Stimulated activated CD4-positive, alpha-beta T cell treated with anti-CD3 and anti-CD28 coated beads, Interleukin-15, amount 100 ng/mL, for 1 hour (primary cell): ENCODE measurements around the gene FARP1.
"Not testable (repeated sequence)": the region's sequence is repeated elsewhere in the genome, so short reads cannot be mapped to it uniquely, and the experiment has no call there.

Experiments used
- DNase-seq, 2 donors: peaks; one replicate each; pipeline ENCODE4 v3.0.0-alpha.2; 2020; ENCODE audit warnings: low read depth in 1 of 2, low spot score in 1 of 2

FARP1 gene

DNA sequence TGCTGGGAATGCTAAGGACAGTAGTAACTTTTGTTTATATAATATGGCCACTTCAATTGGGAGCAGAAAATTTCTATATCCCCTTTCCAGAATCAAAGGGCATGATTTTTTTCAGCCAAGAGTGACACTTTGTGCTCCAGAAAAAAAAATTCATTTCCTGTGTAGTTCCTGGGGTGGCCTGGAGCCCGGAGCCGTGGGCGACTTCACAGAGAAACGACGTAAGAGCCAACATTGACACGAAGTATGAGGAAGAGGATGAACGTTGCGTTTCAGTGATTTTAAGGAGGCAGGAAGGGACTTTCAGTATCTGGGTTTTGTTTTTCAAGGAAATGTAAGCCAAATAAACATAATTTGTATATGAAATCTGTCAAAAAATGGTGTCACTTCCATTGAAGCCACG lies 246.4 kb downstream of the FARP1 start:
- DNase-seq, result no peak

- DNase-seq, result no peak
These were observed 247.3 kb downstream of the FARP1 start for GRCh38 chr13:98390086-98390715.

DNA sequence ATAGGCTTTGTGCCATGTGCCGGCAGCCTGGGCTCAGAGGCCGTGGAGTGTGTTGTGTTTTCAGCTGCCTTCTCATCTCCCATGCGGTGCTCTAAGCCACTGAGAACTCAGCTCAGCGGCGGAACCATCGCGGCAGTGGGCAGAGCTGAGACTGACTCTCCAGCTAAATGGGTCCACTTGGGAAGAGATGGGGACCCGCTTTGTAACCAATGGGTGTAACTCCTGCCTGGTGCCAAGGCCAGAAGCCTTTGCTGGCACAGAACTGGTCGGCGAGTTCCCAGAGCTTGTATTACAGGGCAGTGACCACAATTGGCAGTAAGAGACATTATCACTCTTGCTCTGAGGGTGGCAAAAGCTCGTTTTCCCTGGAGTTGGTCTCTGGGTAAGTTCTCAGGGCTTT lies 251.0 kb downstream of the FARP1 start:
- no peak for DNase-seq

DNA sequence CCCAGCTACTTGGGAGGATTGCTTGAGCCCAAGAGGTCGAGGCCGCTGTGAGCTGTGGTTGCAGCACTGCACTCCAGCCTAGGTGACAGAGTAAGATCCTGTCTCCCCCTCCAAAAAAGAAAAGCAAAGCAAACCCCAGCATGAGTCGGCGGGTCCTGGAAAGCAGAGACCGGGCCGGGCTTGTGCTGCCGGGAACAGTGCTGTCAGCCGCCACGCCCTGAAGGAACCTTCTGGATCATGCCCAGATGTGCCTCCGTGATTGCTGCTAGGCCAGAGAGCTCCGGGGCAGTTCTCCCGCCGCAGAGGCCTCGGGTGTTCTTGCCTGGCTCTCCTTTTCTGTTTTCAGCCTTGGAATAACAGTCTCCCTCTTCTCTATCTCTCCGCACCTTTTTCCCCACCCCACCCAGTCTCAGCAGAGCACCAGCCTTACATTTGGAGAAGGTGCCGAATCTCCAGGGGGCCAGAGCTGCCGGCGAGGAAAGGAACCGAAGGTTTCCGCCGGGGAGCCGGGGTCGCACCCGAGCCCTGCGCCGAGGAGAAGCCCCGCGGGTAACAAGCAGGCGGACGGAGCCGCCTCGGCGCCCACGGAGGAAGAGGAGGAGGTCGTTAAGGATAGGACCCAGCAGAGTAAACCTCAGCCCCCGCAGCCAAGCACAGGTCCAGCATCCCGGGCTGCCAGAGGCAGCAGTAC lies 252.1 kb downstream of the FARP1 start:
- no peak for DNase-seq

- no peak for DNase-seq
These were observed 253.3 kb downstream of the FARP1 start for GRCh38 chr13:98396071-98396710.

DNA sequence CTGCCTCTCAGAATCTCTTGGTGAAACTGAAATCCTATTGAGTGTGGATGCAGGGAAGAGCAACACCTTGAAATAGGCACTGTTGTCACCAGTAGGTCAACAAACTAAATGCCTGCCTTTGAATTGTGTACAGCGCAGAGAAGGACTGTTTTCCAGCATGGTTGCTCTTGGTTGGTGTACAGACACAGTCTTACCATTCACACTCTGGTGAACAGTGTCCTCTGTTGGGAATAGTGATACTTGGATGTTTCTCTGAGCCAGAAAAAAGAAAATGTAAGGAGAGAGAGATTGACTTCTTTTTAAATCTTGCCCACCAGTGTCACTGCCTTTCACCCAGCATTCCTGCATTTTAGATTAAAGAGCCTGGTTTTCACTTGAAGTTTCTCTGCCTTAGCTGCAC lies 254.3 kb downstream of the FARP1 start:
- no peak for DNase-seq

- no peak for DNase-seq
These were observed 255.0 kb downstream of the FARP1 start for GRCh38 chr13:98397861-98398260.

- DNase-seq, result no peak
These were observed 255.7 kb downstream of the FARP1 start for GRCh38 chr13:98398581-98398980.

DNA sequence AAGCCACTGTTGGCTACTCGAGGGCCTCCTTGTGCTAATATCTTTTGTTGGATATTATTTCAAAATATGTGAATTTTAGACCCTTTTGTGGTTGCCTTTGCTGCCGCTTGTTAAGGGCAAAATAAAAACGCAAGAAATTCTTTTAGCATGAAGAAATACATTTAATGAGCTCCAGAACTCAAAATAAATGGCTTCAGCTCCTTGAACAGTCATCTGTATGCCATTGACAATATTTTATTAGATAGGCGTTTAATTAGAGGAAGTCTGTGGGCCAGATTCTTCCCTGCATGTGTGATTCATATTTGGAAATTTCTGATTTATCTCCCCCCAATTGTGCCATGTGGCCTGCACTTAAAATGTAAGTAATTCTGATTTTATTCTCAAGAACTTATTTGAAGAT lies 256.9 kb downstream of the FARP1 start:
- DNase-seq, result no peak

- DNase-seq, result no peak
These were observed 259.0 kb downstream of the FARP1 start for GRCh38 chr13:98401934-98402333.

DNA sequence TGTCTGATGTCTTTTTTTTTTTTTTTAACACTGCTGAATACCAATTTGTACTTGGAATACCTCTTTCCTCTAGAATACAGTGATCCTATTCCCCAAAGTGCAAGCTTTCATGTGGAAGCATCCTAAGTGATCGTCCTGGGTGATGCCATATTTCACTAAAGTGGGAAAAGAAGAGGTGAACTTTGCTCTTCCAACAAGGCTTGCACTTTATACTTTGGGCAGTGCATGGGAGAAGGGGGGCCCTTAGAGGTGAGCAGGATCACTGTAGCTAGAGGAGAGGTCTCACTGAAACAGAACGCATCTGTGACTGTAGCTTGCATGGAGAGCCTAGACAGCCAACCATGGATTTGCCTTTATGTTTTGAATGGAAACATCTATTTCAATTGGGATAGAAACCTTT lies 260.2 kb downstream of the FARP1 start:
- no peak for DNase-seq

DNA sequence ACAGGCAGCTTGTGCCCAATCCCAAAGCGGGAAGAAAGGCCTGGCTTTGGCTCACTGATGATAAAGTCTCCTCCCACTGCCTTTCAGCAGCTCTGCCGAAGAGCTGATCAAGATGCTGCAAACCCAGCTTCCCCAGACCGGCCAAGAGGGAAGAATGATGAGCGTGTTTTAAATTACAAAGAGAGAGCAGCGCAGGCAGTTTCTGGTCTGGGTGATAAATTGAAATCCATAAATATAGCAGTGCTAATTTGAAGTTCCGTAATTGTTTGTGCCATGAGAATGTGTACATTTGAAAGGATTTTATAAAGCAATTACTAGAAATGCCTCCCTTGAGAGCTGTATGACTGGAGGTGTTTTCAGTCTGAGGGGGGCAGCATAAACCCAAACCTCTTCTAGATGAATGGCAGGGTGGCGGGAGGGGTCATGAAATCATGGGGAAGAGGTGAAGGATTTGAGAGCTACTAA lies 262.2 kb downstream of the FARP1 start:
- DNase-seq, result no peak

DNA sequence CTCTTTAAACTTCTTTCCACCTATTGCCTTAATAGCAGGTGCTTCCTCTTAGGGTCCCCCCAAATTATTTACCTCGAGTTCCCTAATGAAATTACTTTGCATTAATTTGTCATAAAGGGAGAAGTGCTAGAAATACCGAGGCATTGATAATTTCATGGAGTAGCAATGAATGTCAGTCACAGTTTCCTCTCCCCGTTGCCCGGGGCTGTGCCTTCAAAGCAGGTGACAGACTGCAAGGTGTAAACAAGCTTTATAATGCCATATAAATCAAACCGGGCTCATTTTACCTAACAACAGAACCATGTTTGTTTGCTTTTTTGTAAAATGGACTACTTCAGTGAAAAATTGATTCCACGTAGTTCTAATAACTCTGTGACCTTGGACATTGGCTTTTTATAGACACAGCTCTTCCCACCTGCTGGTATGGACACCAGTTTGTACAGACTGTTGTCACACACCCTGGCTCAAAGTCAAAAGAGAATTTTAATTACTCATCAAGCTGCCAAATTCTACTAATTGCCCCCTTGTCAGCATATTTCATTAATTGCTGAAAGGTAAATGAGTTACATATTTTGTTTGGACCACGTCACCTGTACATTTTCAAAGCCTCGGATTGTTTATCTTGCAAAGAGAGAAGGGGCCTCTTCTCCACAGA lies 262.9 kb downstream of the FARP1 start:
- DNase-seq, result no peak

- DNase-seq, result no peak
These were observed 263.5 kb downstream of the FARP1 start for GRCh38 chr13:98406427-98406826.

DNA sequence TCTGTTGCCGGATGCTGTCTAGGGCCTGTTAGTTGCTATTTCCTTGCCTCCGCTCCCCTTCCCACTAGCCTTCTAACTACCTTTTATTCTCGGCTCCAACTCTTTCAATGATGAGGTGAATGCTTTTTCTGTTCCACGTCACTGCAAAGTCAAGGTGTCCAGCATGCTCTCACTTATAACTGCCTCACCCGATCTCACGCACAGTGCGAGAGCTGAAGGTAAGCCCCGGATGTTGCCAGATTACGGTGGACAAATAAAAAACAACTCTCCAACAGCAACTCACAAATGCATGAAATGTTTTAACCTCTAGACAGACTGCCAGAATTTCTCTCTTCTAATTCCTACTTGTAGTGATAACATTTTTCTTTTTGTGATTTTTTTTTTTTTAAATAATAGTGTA lies 264.1 kb downstream of the FARP1 start:
- no peak for DNase-seq

DNA sequence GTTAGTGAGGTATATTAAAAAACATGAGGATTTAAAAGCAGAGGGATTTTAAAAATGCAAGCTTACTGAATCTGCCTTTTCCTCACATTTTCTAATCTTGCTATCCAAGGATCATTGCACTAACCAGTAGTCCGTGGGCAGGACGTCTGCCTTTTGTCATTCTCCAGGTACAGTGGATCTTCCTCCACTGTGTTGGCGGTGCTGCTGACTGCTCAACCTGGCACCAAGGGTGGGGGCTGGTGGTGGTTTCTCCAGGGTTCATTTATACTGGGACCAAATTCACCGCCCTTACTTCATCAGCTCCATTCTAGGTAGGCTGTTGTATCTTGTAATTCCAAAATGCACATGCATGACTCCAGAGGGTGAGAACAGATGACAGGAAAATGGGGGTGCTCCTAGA lies 264.7 kb downstream of the FARP1 start:
- DNase-seq, result no peak

DNA sequence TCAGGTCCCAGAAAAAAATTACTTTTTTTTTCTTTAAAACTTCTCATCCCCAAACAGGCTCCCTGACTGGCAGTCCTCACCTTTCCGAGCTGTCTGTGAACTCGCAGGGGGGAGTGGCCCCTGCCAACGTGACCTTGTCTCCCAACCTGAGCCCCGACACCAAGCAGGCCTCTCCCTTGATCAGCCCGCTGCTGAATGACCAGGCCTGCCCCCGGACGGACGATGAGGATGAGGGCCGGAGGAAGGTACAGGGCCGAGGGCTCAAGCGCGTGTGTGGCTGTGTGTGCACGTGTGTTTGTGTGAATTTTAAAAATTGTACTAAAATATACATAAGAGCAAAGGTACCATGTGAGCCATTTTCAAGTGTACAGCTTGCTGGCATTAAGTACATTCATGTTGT lies 266.4 kb downstream of the FARP1 start:
- DNase-seq, result no peak

DNA sequence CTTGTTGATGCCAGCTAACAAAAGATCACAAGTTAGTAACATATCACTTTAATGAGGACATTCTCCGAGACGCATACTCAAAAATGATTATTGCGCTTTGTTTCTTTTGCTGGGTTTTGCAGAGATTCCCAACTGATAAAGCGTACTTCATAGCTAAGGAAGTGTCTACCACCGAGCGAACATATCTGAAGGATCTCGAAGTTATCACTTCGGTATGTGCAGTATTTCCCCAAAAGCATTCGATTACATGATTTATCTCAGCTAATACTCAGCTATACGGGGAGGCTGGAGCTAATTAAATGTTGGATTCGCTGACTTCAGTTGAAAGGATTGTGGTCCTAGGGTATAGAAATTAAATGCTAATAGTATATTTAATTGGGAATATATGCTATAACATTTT lies 267.7 kb downstream of the FARP1 start:
- DNase-seq, result no peak

DNA sequence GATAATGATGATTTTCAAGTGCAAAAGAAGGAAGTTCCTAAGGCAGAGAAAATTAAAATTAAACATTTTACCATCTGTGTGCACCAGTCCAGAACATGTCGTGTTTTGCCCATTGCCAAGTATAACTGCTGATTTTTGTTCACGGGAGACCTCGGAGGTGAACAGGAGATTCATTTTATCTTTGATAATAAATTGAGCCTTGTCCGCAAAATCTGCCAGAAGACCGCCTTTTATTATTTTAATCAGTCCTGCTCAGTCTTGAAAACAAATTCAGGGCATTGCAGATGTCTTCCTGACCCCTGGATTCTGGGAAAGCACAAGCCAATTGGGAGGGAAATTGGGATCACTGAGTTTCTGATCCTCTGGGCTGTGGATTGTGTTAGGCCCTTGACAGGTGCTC lies 268.1 kb downstream of the FARP1 start:
- no peak for DNase-seq

GRCh38 chr13:98411617-98412265 lies 268.8 kb downstream of the FARP1 start:
- no peak for DNase-seq

DNA sequence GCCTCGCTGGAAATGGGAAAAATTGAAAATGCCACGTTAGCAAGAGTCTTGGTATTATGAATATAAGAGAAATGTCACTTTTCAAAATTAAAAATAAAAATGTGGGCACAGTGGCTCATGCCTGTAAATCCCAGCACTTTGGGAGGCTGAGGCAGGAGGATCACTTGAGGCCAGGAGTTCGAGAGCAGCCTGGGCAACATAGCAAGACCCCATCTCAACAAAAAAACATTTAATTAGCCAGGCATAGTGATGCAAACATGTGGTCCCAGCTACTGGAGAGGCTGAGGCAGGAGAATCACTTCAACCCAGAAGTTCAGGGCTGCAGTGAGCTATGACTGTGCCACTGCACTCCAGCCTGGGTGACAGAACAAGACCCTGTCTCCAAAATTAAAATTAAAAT lies 270.4 kb downstream of the FARP1 start:
- not testable (repeated sequence) for DNase-seq

DNA sequence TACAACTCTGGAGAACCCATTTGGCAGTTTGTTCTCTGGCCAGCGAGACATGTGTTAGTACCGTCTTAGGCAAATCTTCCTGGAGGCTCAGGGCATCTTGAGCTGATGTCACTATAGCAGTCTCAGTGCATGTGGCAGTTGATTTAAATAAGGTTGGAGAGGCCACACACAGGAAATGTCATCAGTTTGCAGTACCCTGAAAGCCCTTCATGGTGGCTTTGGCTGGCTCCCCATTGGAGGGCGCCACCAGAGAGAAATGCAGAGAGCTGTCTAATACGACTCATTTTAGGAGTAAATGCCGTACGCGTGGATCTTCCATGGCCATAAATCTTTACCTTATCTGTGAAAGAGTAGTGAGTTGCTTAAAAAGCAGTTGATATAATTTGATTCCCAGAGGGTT lies 270.9 kb downstream of the FARP1 start:
- no peak for DNase-seq
